Activated T-cell treated with anti-CD3 and anti-CD28 coated beads, Interleukin-2, amount 50 U/mL, for 4 hours (primary cell): ENCODE results near the gene HIC2. TPM values are rescaled to one million over a fixed set of nuclear protein-coding genes. Genes with fewer than 3 reads are reported as not detected.
A peak's percentile ranks its signal among the peaks of the same experiment; 100 is the strongest.
"Not testable (repeated sequence)": the region's sequence is repeated elsewhere in the genome, so short reads cannot be mapped to it uniquely, and the experiment has no call there.

Source experiments
- ATAC-seq, 2 donors: fragments of 200-7000 bp; cut with Tn5 transposase; one replicate each; pipeline ENCODE4 v1.10.0; 2021
- DNase-seq: peaks from one replicate; pipeline ENCODE4 v3.0.0-alpha.2; 2020
- H3K27me3 Mint-ChIP-seq: one replicate; pipeline ENCODE4 v1.8.0; 2021; ENCODE audit warnings: low read depth, mixed read lengths
- H3K36me3 Mint-ChIP-seq: one replicate; pipeline ENCODE4 v1.8.0; 2022; ENCODE audit warnings: mixed read lengths; ENCODE audit not compliant: insufficient read depth
- H3K4me1 Mint-ChIP-seq: one replicate; pipeline ENCODE4 v1.8.0; 2021; ENCODE audit warnings: low read depth, mixed read lengths
- H3K4me3 Mint-ChIP-seq: one replicate; pipeline ENCODE4 v1.8.0; 2021; ENCODE audit warnings: mild to moderate bottlenecking, moderate library complexity, mixed read lengths
- H3K9me3 Mint-ChIP-seq: one replicate; pipeline ENCODE4 v1.8.0; 2021; ENCODE audit warnings: mixed read lengths
- total RNA-seq, 3 donors: library from RNA; stranded (reverse); gene quantifications; one replicate each; pipeline ENCODE4 v1.2.1, GENCODE V29; 2021

HIC2 gene
- total RNA-seq, 3 donors from 2014 or later = 8.1 to 8.8 (median 8.2) TPM

DNA sequence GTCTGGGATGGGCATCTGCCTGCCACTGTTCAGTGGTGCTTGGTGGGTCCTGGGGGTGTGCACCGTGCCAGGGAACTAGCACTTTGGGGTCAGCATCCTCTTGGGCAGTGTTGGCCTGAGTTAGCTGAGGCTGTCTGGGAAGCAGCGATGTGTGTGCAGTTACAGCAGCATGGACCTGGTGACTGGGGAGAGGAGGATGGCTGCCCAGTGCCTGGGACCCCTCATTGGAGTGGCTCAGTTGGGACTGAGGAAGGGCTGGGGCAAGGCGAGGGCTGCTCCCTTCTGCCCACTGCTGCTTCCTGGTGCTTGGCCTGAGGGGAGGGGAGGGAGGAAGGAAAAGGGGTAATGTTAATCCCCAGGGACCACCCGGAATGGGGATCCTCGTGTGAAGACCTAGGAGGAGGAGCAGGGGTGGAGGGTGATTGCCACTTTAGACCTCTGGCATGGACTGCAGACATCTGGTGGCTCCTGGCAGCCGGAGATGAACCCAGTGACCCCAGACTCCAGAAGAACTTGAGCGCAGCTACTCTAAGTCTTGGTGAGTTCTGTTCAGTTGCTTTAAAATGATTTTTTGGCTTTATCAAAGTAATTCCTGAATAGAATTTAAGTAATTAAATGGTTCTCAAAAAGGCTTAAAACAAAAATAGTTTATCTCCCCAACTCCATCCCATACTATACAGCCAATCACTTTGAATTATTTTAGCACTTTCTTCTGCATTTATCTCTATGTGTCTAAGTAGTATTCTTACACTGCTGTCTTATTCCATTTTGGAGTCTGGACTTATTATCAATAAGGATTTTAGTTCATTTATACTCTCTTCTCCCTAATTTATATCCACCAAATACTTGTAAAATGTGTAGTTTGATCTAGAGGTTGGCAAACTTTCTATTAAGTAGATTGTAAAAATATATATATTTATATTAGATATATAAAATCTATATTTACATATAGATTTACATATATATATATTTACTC is 34.7 kb downstream of the HIC2 start:
- Mint-ChIP-seq H3K9me3 (no peaks in the 10 kb centered on the region), H3K27me3 (no peaks in the 10 kb centered on the region), H3K36me3 (no peaks in the 10 kb centered on the region), H3K4me1 (no peaks in the 10 kb centered on the region), H3K4me3 (no peak overlapping the region)
- ATAC-seq = no peak
- no peak for DNase-seq

- not testable (repeated sequence) for H3K4me1 Mint-ChIP-seq, H3K9me3 Mint-ChIP-seq, ATAC-seq, H3K36me3 Mint-ChIP-seq, H3K4me3 Mint-ChIP-seq, H3K27me3 Mint-ChIP-seq, DNase-seq
Observed at GRCh38 chr22:21452666-21453065, 35.5 kb downstream of the HIC2 start.

DNA sequence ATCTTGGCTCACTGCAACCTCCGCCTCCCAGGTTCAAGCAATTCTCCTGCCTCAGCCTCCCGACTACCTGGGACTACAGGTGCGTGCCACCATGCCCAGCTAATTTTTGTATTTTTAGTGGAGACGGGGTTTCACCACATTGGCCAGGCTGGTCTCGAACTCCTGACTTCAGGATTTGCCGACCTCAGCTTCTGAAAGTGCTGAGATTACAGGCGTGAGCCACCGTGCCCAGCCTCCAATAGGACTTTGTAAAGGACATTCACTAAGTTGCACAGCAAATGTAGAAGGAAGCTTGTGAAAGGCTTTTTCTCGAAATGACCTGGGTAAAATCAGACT is 37.8 kb downstream of the HIC2 start:
- not testable (repeated sequence) for H3K9me3 Mint-ChIP-seq, DNase-seq, H3K4me1 Mint-ChIP-seq, H3K4me3 Mint-ChIP-seq, H3K36me3 Mint-ChIP-seq, ATAC-seq, H3K27me3 Mint-ChIP-seq

GRCh38 chr22:21455334-21456089 is 38.3 kb downstream of the HIC2 start:
- H3K4me1 Mint-ChIP-seq = no peaks in the 10 kb centered on the region
- no peak for ATAC-seq
- no peak overlapping the region for H3K4me3 Mint-ChIP-seq
- H3K27me3 Mint-ChIP-seq = no peaks in the 10 kb centered on the region
- no peak for DNase-seq
- no peaks in the 10 kb centered on the region for H3K9me3 Mint-ChIP-seq
- no peaks in the 10 kb centered on the region for H3K36me3 Mint-ChIP-seq

- Mint-ChIP-seq H3K4me1 (no peaks in the 10 kb centered on the region), H3K27me3 (no peaks in the 10 kb centered on the region), H3K36me3 (no peaks in the 10 kb centered on the region), H3K4me3 (no peak overlapping the region), H3K9me3 (no peaks in the 10 kb centered on the region)
- DNase-seq = no peak
- no peak for ATAC-seq
Observed at GRCh38 chr22:21457023-21457787, 40.0 kb downstream of the HIC2 start.

DNA sequence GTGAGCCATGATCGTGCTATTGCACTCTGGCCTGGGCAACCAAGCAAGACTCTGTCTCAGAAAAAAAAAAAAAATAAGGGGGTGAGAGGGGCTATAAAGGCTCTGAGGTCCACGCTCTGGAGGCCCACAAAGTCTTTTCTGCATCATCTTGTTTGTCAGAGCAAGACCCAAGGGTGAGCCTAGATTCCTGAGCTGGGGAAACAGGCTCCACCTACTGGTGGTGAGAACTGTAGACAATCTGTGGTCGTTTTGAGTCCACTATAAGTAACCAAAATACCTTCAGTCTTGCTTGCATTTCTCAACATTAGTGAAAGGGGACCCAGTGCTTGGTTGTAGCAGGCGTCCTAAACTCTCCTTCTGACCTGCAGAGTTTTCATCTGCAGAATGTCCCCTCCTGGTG is 45.5 kb downstream of the HIC2 start:
- H3K4me1 Mint-ChIP-seq, H3K4me3 Mint-ChIP-seq, H3K36me3 Mint-ChIP-seq, H3K27me3 Mint-ChIP-seq, DNase-seq, ATAC-seq, H3K9me3 Mint-ChIP-seq: not testable (repeated sequence)

DNA sequence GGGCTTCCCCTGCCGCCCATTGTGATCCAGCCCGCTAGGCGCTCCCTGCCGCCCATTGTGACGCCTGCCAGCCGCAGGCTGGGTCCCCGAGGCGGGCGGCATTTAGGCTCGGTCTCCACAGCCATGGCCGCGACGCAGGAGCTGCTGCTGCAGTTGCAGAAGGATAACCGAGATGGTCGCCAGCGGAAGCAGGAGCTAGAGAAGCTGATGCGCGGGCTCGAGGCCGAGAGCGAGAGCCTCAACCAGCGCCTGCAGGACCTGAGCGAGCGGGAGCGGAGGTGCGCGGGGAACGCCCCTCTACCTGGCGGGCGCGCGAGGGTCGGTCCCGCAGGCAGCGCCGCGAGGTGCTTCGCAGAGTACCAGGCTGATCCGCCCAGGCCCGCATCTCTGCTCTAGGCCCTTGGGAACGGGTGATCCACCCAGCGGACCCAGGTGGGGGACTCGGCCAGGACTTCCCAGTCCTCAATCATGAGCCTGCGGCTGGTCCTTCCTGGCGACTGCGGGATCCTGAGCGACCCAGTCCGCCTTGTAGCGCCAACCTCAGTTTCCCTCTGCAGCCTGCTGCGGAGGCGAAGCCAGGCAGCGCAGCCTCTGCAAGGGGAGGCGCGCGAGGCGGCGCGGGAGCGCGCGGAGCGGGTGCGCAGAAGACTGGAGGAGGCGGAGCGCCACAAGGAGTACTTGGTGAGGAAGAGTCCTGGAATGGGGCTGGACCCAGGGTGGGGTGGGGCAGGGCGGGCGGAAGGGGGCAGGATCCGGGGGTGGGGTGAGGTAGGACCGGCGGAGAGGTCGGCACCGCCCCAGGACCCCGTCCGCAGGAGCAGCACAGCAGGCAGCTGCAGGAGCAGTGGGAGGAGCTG is 50.4 kb downstream of the HIC2 start, which contains the start of gene TMEM191C:
TSS of gene TMEM191C (plus strand) at position 51 of the 857 bp plus-strand sequence. CDS start at position 124, 73 bp downstream.
- not testable (repeated sequence) for H3K36me3 Mint-ChIP-seq, DNase-seq, H3K4me1 Mint-ChIP-seq, H3K9me3 Mint-ChIP-seq, H3K27me3 Mint-ChIP-seq
- H3K4me3 Mint-ChIP-seq = peak within 1 kb of the TSS; percentile 83
- ATAC-seq = peak in 1 of 2 donors; percentile 0

- H3K4me1 Mint-ChIP-seq, H3K36me3 Mint-ChIP-seq, H3K27me3 Mint-ChIP-seq, H3K9me3 Mint-ChIP-seq: not testable (repeated sequence)
- H3K4me3 Mint-ChIP-seq = peak overlapping the region; percentile 83
- DNase-seq (peak; percentile 90), ATAC-seq (peak; percentile 81 to 88)
Observed at GRCh38 chr22:21468194-21469096, 51.3 kb downstream of the HIC2 start.

- not testable (repeated sequence) for H3K4me3 Mint-ChIP-seq, H3K4me1 Mint-ChIP-seq, H3K9me3 Mint-ChIP-seq, H3K27me3 Mint-ChIP-seq, DNase-seq, H3K36me3 Mint-ChIP-seq
- peak in 1 of 2 donors; percentile 0 for ATAC-seq
Observed at GRCh38 chr22:21469097-21469994, 52.2 kb downstream of the HIC2 start.

GRCh38 chr22:21472984-21473383 is 55.8 kb downstream of the HIC2 start:
- ATAC-seq, DNase-seq, H3K9me3 Mint-ChIP-seq, H3K36me3 Mint-ChIP-seq, H3K4me3 Mint-ChIP-seq, H3K4me1 Mint-ChIP-seq, H3K27me3 Mint-ChIP-seq: not testable (repeated sequence)

DNA sequence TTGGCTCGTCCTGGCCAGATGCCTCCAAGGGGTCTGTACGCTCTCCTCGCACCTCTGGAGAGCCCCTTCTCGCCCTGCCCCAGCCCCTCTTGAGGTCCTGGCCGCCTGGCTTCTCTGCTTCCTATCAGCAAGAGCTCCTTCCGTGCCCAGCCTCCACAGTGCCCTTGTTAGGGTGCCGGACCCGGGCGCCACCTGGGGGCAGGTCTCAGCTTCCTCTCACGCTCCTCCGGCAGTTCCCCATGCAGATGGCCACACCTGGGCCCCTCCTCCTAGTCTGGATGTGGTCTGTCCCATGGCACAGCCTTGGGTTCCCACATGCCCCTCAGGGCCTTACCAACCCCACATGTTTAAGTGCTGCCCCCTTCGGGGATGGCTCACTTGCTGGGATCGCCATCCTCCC is 56.5 kb downstream of the HIC2 start:
- not testable (repeated sequence) for H3K27me3 Mint-ChIP-seq, H3K36me3 Mint-ChIP-seq, ATAC-seq, H3K9me3 Mint-ChIP-seq, H3K4me1 Mint-ChIP-seq, DNase-seq, H3K4me3 Mint-ChIP-seq

DNA sequence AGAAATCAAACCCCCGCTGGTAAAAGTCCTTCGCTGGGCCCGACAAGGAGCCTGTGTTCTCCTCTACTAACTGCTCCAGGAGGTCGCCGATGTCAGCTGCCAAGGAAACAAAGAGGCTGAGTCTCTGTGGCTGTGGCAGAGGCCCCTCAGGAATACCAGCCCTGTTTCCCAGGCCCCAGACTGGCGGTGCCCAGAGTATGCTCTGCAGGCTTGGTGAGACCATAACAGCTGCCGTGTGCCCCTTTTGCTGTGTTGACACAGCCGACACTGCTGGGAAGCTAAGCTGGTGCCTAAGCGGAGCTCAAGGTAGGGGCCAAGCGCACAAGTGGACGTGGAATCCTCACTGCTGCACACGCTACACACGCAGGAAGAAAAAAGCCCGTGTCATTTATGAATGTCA is 66.9 kb downstream of the HIC2 start:
- ATAC-seq, H3K9me3 Mint-ChIP-seq, H3K36me3 Mint-ChIP-seq: not testable (repeated sequence)

More for the DNA sequence above, 66.9 kb downstream of the HIC2 start:
- DNase-seq, H3K4me3 Mint-ChIP-seq, H3K4me1 Mint-ChIP-seq, H3K27me3 Mint-ChIP-seq: not testable (repeated sequence)
